WTC11 (cell line): ENCODE results near the gene STK31. TPM values are rescaled to one million over a fixed set of nuclear protein-coding genes. Genes with fewer than 3 reads are reported as not detected.

Experiments
- ATAC-seq: fragments of 200-7000 bp; cut with Tn5 transposase; 2 replicates; pipeline ENCODE4 v1.10.0; 2021; ENCODE audit warnings: mild to moderate bottlenecking, moderate library complexity
- CTCF ChIA-PET: fragments of 300-600 bp; sonication (Branson Sonifier 250); formaldehyde crosslinking; loops from one replicate; lab custom pipeline; 2021; ENCODE audit warnings: antibody characterized with exemption; lab: Charles Lee
- POLR2A ChIA-PET: fragments of 350-600 bp; sonication (Branson Sonifier 250); formaldehyde crosslinking; loops from one replicate; lab custom pipeline; 2021; ENCODE audit warnings: antibody characterized with exemption; lab: Charles Lee
- DNase-seq: peaks from one replicate; pipeline ENCODE4 v3.0.0; 2021; ENCODE audit warnings: low spot score
- H3K27ac Mint-ChIP-seq: 2 replicates; pipeline ENCODE4 v1.8.0; 2021; ENCODE audit warnings: mixed read lengths
- H3K27me3 Mint-ChIP-seq: 2 replicates; pipeline ENCODE4 v1.8.0; 2021; ENCODE audit warnings: low read depth, mild to moderate bottlenecking, moderate library complexity, mixed read lengths
- H3K36me3 Mint-ChIP-seq: 2 replicates; pipeline ENCODE4 v1.8.0; 2021; ENCODE audit warnings: mixed read lengths
- H3K4me1 Mint-ChIP-seq: 2 replicates; pipeline ENCODE4 v1.8.0; 2022; ENCODE audit warnings: mixed read lengths
- H3K4me3 Mint-ChIP-seq: 2 replicates; pipeline ENCODE4 v1.8.0; 2021; ENCODE audit warnings: mild to moderate bottlenecking, moderate library complexity, mixed read lengths
- H3K9me3 Mint-ChIP-seq: 2 replicates; pipeline ENCODE4 v1.8.0; 2021; ENCODE audit warnings: mixed read lengths
- E2F4 ChIP-seq: sonication (generic); formaldehyde crosslinking; IDR thresholded peaks from 2 replicates; pipeline ENCODE4 v1.8.1; 2022; ENCODE audit warnings: low read depth, mild to moderate bottlenecking, moderate library complexity, missing genetic modification reagents, borderline replicate concordance
- GRHL2 ChIP-seq: fragments of 250-450 bp; sonication (Bioruptor Pico); IDR thresholded peaks from 2 replicates; pipeline ENCODE4 v1.8.0; 2022; ENCODE audit warnings: mild to moderate bottlenecking, moderate library complexity; ENCODE audit not compliant: insufficient replicate concordance, severe bottlenecking
- MLX ChIP-seq: sonication (generic); formaldehyde crosslinking; IDR thresholded peaks from 2 replicates; pipeline ENCODE4 v1.8.1; 2023; ENCODE audit warnings: mild to moderate bottlenecking, missing genetic modification reagents, moderate library complexity
- NR3C1 ChIP-seq: sonication (generic); formaldehyde crosslinking; conservative IDR thresholded peaks from 2 replicates; pipeline ENCODE4 v1.8.1; 2023; ENCODE audit warnings: low read depth, mild to moderate bottlenecking, missing genetic modification reagents
- PREB ChIP-seq: sonication (generic); formaldehyde crosslinking; IDR thresholded peaks from 2 replicates; pipeline ENCODE4 v1.8.1; 2022; ENCODE audit warnings: mild to moderate bottlenecking, missing genetic modification reagents, moderate library complexity, borderline replicate concordance
- ZNF423 ChIP-seq: fragments of 250-450 bp; sonication (Bioruptor Pico); IDR thresholded peaks from 2 replicates; pipeline ENCODE4 v2.1.2; 2022; ENCODE audit warnings: mild to moderate bottlenecking, moderate library complexity
- total RNA-seq: library from RNA; stranded (reverse); gene quantifications from 3 replicates; pipeline ENCODE4 v1.2.3, GENCODE V29; 2021
- TF ChIP-seq, protein P1 (sequence below): sonication (generic); formaldehyde crosslinking; IDR thresholded peaks from 2 replicates; pipeline ENCODE4 v1.8.0; 2022; ENCODE audit warnings: mild to moderate bottlenecking, missing genetic modification reagents
- TF ChIP-seq, protein P2 (sequence below): sonication (generic); formaldehyde crosslinking; IDR thresholded peaks from 2 replicates; pipeline ENCODE4 v1.8.1; 2023; ENCODE audit warnings: mild to moderate bottlenecking, missing genetic modification reagents
- TF ChIP-seq, protein P3 (sequence below): sonication (generic); formaldehyde crosslinking; IDR thresholded peaks from 2 replicates; pipeline ENCODE4 v1.8.1; 2022; ENCODE audit warnings: missing genetic modification reagents, borderline replicate concordance

The STK31 gene
- total RNA-seq, 1 experiment from 2014 or later = 0.42 TPM

DNA sequence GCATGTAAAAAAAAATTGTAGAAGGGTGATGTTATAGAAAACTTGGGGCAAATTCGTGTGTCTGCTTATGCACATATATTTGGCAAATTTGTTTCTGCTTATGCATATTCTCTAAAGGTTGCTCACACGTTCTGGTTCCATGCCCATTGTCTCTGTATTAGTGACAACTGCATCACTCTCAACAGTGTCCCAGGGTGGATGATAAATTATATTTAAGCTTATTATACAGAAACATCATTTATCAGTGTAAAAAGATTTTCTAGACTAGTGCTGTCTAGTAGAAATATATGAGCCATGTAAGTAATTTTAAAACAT, 4.1 kb downstream of the STK31 start (continued):
- TF ChIP-seq, protein P1, sequence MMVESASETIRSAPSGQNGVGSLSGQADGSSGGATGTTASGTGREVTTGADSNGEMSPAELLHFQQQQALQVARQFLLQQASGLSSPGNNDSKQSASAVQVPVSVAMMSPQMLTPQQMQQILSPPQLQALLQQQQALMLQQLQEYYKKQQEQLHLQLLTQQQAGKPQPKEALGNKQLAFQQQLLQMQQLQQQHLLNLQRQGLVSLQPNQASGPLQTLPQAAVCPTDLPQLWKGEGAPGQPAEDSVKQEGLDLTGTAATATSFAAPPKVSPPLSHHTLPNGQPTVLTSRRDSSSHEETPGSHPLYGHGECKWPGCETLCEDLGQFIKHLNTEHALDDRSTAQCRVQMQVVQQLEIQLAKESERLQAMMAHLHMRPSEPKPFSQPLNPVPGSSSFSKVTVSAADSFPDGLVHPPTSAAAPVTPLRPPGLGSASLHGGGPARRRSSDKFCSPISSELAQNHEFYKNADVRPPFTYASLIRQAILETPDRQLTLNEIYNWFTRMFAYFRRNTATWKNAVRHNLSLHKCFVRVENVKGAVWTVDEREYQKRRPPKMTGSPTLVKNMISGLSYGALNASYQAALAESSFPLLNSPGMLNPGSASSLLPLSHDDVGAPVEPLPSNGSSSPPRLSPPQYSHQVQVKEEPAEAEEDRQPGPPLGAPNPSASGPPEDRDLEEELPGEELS = no peak
- TF ChIP-seq MLX (CRISPR knock-in tag) = no peak
- no peak for TF ChIP-seq E2F4 (CRISPR knock-in tag)
- TF ChIP-seq, protein P2, sequence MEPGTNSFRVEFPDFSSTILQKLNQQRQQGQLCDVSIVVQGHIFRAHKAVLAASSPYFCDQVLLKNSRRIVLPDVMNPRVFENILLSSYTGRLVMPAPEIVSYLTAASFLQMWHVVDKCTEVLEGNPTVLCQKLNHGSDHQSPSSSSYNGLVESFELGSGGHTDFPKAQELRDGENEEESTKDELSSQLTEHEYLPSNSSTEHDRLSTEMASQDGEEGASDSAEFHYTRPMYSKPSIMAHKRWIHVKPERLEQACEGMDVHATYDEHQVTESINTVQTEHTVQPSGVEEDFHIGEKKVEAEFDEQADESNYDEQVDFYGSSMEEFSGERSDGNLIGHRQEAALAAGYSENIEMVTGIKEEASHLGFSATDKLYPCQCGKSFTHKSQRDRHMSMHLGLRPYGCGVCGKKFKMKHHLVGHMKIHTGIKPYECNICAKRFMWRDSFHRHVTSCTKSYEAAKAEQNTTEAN (CRISPR knock-in tag) = no peak

GRCh38 chr7:23714579-23714978, 4.6 kb downstream of the STK31 start:
- H3K9me3 Mint-ChIP-seq = no peaks in the 10 kb centered on the region
- no peak for ATAC-seq
- H3K27me3 Mint-ChIP-seq = peaks cover 25% of the 10 kb centered on the region
- H3K27ac Mint-ChIP-seq = no peak overlapping the region
- no peaks in the 10 kb centered on the region for H3K36me3 Mint-ChIP-seq
- TF ChIP-seq E2F4 (CRISPR knock-in tag) (no peak), GRHL2 (CRISPR knock-in tag) (no peak)
- DNase-seq = no peak
- H3K4me1 Mint-ChIP-seq = no peaks in the 10 kb centered on the region
- ChIA-PET CTCF (interaction anchor here (1.2 to 1.8 kb wide), 3 partner anchors 18 to 168 kb away, joined by 4 to 9 read pairs (median 7); no protein-coding TSS in a partner anchor), POLR2A (no interaction called here)
- no peak overlapping the region for H3K4me3 Mint-ChIP-seq

GRCh38 chr7:23715099-23715498, 5.1 kb downstream of the STK31 start:
- Mint-ChIP-seq H3K27me3 (peaks cover 27% of the 10 kb centered on the region), H3K4me3 (no peak overlapping the region), H3K4me1 (no peaks in the 10 kb centered on the region), H3K27ac (no peak overlapping the region), H3K9me3 (no peaks in the 10 kb centered on the region), H3K36me3 (no peaks in the 10 kb centered on the region)
- DNase-seq (no peak), ATAC-seq (no peak)
- POLR2A ChIA-PET = interaction anchor here (0.7 kb wide), 1 partner anchor 359 kb away, joined by 4 read pairs; no protein-coding TSS in a partner anchor
- TF ChIP-seq, protein P3, sequence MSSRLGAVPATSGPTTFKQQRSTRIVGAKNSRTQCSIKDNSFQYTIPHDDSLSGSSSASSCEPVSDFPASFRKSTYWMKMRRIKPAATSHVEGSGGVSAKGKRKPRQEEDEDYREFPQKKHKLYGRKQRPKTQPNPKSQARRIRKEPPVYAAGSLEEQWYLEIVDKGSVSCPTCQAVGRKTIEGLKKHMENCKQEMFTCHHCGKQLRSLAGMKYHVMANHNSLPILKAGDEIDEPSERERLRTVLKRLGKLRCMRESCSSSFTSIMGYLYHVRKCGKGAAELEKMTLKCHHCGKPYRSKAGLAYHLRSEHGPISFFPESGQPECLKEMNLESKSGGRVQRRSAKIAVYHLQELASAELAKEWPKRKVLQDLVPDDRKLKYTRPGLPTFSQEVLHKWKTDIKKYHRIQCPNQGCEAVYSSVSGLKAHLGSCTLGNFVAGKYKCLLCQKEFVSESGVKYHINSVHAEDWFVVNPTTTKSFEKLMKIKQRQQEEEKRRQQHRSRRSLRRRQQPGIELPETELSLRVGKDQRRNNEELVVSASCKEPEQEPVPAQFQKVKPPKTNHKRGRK (CRISPR knock-in tag) = no peak
- TF ChIP-seq ZNF423 (no peak), NR3C1 (CRISPR knock-in tag) (no peak), PREB (no peak), MLX (CRISPR knock-in tag) (no peak)
- TF ChIP-seq, protein P2 (CRISPR knock-in tag) = no peak
- CTCF ChIA-PET = interaction anchor here (0.6 to 1.8 kb wide), 5 partner anchors 16 to 169 kb away, joined by 3 to 9 read pairs (median 4); no protein-coding TSS in a partner anchor
